Gastrocnemius medialis (tissue), 4 donors: Measurements from ENCODE around the gene SCGB2A2. TPM values are rescaled to one million over a fixed set of nuclear protein-coding genes. Genes with fewer than 3 reads are reported as not detected.

Source experiments
- ATAC-seq, 2 donors: fragments of 150-250 bp; one replicate each; pipeline ENCODE4 v1.9.1; 2016
- DNase-seq, 2 donors: peaks; one replicate each; pipeline ENCODE4 v3.0.0-alpha.2; 2019
- H3K27ac ChIP-seq, 4 donors: fragments of 200-600 bp; sonication (generic); 1 replicate in 1 of 4; 2 replicates in 3 of 4; pipeline ENCODE4 v1.5.1; 2016 to 2018; ENCODE audit warnings: mild to moderate bottlenecking in 2 of 4, moderate library complexity in 1 of 4
- H3K27me3 ChIP-seq, 3 donors: fragments of 200-600 bp; sonication (generic) in 2 of 3; 1 replicate in 1 of 3; 2 replicates in 2 of 3; pipeline versions ENCODE4 v1.5.1 to v1.6.0; 2016 to 2019; ENCODE audit warnings: mild to moderate bottlenecking in 1 of 3, moderate library complexity in 1 of 3
- H3K36me3 ChIP-seq, 2 donors: fragments of 200-600 bp; sonication (generic) in 1 of 2; one replicate each; pipeline ENCODE4 v1.5.1; 2017 to 2018
- H3K4me1 ChIP-seq, 2 donors: fragments of 200-600 bp; sonication (generic) in 1 of 2; one replicate each; pipeline ENCODE4 v1.5.1; 2016 to 2017; ENCODE audit warnings: mild to moderate bottlenecking in 2 of 2
- H3K4me3 ChIP-seq, 4 donors: fragments of 200-600 bp; sonication (generic) in 3 of 4; 1 replicate in 1 of 4; 2 replicates in 3 of 4; pipeline ENCODE4 v1.5.1; 2016 to 2019; ENCODE audit warnings: mild to moderate bottlenecking in 2 of 4
- H3K9me3 ChIP-seq, 3 donors: fragments of 200-600 bp; sonication (generic) in 2 of 3; 1 replicate in 1 of 3; 2 replicates in 2 of 3; pipeline ENCODE4 v1.5.1; 2016 to 2019
- CTCF ChIP-seq, 5 experiments: fragments of 450-650 bp in 3 of 5; fragments of 200-600 bp in 2 of 5; sonication (generic) in 2 of 5; IDR thresholded peaks in 4 of 5; conservative IDR thresholded peaks in 1 of 5; 1 replicate in 4 of 5; 2 replicates in 1 of 5; pipeline ENCODE4 v1.5.1; 2016 to 2019; ENCODE audit warnings: antibody characterized with exemption in 5 of 5, mild to moderate bottlenecking in 3 of 5, moderate library complexity in 3 of 5
- POLR2A ChIP-seq, 2 donors: fragments of 450-650 bp; IDR thresholded peaks; one replicate each; pipeline ENCODE4 v1.6.1; 2017; ENCODE audit warnings: antibody characterized with exemption in 2 of 2, mild to moderate bottlenecking in 2 of 2, moderate library complexity in 2 of 2
- in situ Hi-C, 4 donors: fragments of 200-750 bp; cut with MboI; loops; one replicate each; pipeline versions ENCODE4 v1.15.0 to v1.8.0; 2017; ENCODE audit warnings: low sequenced_read_pairs in 4 of 4
- intact Hi-C: fragments of 100-400 bp; cut with DNase I; formaldehyde crosslinking; loops from one replicate; pipeline ENCODE4 v1.15.1; 2023; ENCODE audit warnings: low total_unique reads
- total RNA-seq, 4 donors: library from RNA; depleted of rRNA; stranded (reverse); fragments of >200 nt; gene quantifications; one replicate each; pipeline versions ENCODE4 v1.1.0 to v1.2.3, GENCODE V29; 2016

Gene SCGB2A2
- total RNA-seq, 4 donors from 2014 or later: not detected

DNA sequence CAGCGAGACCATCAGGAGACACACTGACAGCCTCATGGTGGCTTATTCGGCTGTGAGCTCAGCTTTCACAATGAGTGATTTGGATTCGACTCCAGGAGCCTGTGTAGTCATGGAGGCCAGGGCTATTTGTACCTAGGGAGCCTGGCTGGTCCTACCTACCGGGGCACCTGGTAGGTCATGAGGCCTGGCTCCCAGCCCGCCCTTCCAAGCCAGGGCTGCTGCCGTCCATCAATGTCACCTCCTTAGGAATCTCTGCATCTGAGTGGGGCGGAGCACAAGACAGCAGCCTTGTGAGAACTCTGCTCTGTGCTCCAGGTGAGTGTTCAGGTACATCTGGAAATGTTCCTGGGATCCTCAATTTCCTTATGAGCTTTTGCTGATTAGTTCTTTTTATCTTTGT, 29.0 kb downstream of the SCGB2A2 start, which contains the start of gene SCGB1D4:
TSS of gene SCGB1D4 (minus strand) at position 101 of the 400 bp plus-strand sequence. CDS start at position 36, 65 bp downstream.
- Histone ChIP-seq H3K27me3 (peaks cover 0 to 3% (median 0%) of the 10 kb centered on the region in 3 donors), H3K4me3 (no peak within 1 kb of the TSS), H3K9me3 (no peaks in the 10 kb centered on the region), H3K4me1 (no peaks in the 10 kb centered on the region), H3K36me3 (no peaks in the 10 kb centered on the region), H3K27ac (no peak within 1 kb of the TSS)
- DNase-seq (no peak), ATAC-seq (no peak)
- intact Hi-C loops (no loop called here), in situ Hi-C loops (no loop called here)
- TF ChIP-seq POLR2A (IDR thresholded peaks at IDR 0.05): no peak
- no peak for TF ChIP-seq CTCF (IDR thresholded peaks at IDR 0.05 in 4 of 5, conservative IDR thresholded peaks at IDR 0.05 in 1 of 5)

DNA sequence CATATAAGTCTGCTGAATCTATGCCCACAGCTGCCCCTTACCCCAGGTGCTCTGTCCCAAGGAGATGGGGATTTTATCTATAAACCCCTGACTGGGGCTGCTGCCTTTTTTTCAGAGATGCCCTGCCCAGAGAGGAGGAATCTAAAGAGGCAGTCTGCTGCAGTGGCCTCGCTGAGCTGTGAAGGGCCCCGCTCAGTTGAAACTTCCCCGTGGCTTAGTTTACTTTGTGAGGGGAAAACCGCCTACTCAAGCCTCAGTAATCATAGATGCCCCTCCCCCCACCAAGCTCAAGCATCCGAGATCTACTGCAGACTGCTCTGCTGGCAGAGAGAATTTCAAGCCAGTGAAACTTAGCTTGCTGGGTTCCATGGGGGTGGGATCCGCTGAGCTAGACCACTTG, 36.3 kb downstream of the SCGB2A2 start:
- peaks cover 0 to 13% (median 10%) of the 10 kb centered on the region in 3 donors for H3K27me3 ChIP-seq
- no peak for DNase-seq
- H3K36me3 ChIP-seq: no peaks in the 10 kb centered on the region
- no peak for ATAC-seq
- in situ Hi-C loops (loop anchor here in 1 of 4 donors (25.0 kb wide), 1 partner anchor 519 kb away; the partner anchor contains the start of genes FEN1 and TMEM258), intact Hi-C loops (no loop called here)
- H3K4me3 ChIP-seq: no peak overlapping the region
- H3K27ac ChIP-seq: no peak overlapping the region
- TF ChIP-seq POLR2A (IDR thresholded peaks at IDR 0.05): no peak
- no peak for TF ChIP-seq CTCF (IDR thresholded peaks at IDR 0.05 in 4 of 5, conservative IDR thresholded peaks at IDR 0.05 in 1 of 5)
- H3K4me1 ChIP-seq: no peaks in the 10 kb centered on the region
- peaks cover 0 to 5% (median 0%) of the 10 kb centered on the region in 3 donors for H3K9me3 ChIP-seq

DNA sequence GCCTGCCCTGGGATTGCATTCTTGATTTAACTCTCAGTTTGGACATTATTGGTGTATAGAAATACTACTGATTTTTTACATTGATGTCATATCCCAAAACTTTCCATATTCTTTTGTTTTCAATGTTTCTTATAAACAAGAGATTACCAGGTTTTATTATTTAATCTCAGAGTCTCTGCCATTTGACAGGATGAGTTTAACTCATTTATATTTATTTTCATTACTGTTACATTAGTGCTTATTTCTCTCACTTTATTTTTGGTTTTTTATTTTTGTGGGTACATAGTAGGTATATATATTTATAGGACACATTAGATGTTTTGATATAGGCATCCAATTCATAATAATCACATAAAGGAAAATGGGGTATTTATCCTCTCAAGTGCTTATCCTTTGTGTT, 38.0 kb downstream of the SCGB2A2 start:
- in situ Hi-C loops: loop anchor here in 1 of 4 donors (25.0 kb wide), 1 partner anchor 521 kb away; the partner anchor contains the start of genes FEN1 and TMEM258
- Histone ChIP-seq H3K4me3 (no peak overlapping the region), H3K9me3 (peaks cover 0 to 5% (median 0%) of the 10 kb centered on the region in 3 donors), H3K27me3 (peaks cover 0 to 13% (median 10%) of the 10 kb centered on the region in 3 donors), H3K36me3 (no peaks in the 10 kb centered on the region), H3K27ac (no peak overlapping the region), H3K4me1 (no peaks in the 10 kb centered on the region)
- intact Hi-C loops: no loop called here
- no peak for ATAC-seq
- DNase-seq: no peak
- no peak for TF ChIP-seq POLR2A (IDR thresholded peaks at IDR 0.05)
- TF ChIP-seq CTCF (IDR thresholded peaks at IDR 0.05 in 4 of 5, conservative IDR thresholded peaks at IDR 0.05 in 1 of 5): no peak

GRCh38 chr11:62309991-62310390, 40.0 kb downstream of the SCGB2A2 start:
- Histone ChIP-seq H3K4me3 (no peak overlapping the region), H3K36me3 (no peaks in the 10 kb centered on the region), H3K9me3 (peaks cover 0 to 5% (median 0%) of the 10 kb centered on the region in 3 donors), H3K4me1 (no peaks in the 10 kb centered on the region), H3K27me3 (peaks cover 0 to 13% (median 10%) of the 10 kb centered on the region in 3 donors), H3K27ac (no peak overlapping the region)
- no peak for TF ChIP-seq CTCF (IDR thresholded peaks at IDR 0.05 in 4 of 5, conservative IDR thresholded peaks at IDR 0.05 in 1 of 5)
- TF ChIP-seq POLR2A (IDR thresholded peaks at IDR 0.05): no peak
- no peak for DNase-seq
- in situ Hi-C loops: loop anchor here in 2 of 4 donors (10.0 to 25.0 kb wide), 2 partner anchors 135 to 523 kb away; partner anchors contain the start of genes FEN1 (in 1 of the 2) and TMEM258 (in 1 of the 2)
- no peak for ATAC-seq
- intact Hi-C loops: loop anchor here (5.0 kb wide), 1 partner anchor 78 kb away; no protein-coding TSS in a partner anchor
